Common myeloid progenitor, CD34-positive (primary cell): ENCODE results near the gene RAPGEF4.

ENCODE experiments used
- CTCF ChIA-PET: fragments of 350-600 bp; sonication (Branson Sonifier 250); formaldehyde crosslinking; loops from one replicate; lab custom pipeline; 2021; ENCODE audit warnings: antibody characterized with exemption; lab: Charles Lee
- POLR2A ChIA-PET: fragments of 350-600 bp; sonication (Branson Sonifier 250); formaldehyde crosslinking; loops from one replicate; lab custom pipeline; 2021; ENCODE audit warnings: antibody characterized with exemption; lab: Charles Lee
- DNase-seq, 3 donors: peaks; one replicate each; pipeline versions ENCODE4 v3.0.0 to v3.0.0-alpha.2; 2013
- H3K27ac ChIP-seq, 2 experiments: 1 replicate in 1 of 2; 2 replicates in 1 of 2; pipeline ENCODE4 v1.7.0; 2013; ENCODE audit warnings: inconsistent platforms in 2 of 2, low read length in 2 of 2, mild to moderate bottlenecking in 2 of 2, low read depth in 1 of 2, moderate library complexity in 1 of 2; ENCODE audit not compliant: severe bottlenecking in 2 of 2, insufficient read depth in 1 of 2, poor library complexity in 1 of 2
- H3K27me3 ChIP-seq, 5 experiments: replicated peaks in 2 of 5; 1 replicate in 3 of 5; 2 replicates in 2 of 5; pipeline versions ENCODE4 v1.6.1 to v1.7.0; 2013; ENCODE audit warnings: low read length in 4 of 5, mild to moderate bottlenecking in 2 of 5, moderate library complexity in 2 of 5, inconsistent platforms in 1 of 5; ENCODE audit not compliant: insufficient read depth in 5 of 5, control insufficient read depth in 4 of 5
- H3K36me3 ChIP-seq, 4 experiments: 1 replicate in 2 of 4; 2 replicates in 2 of 4; pipeline versions ENCODE4 v1.6.1 to v1.7.0; 2013; ENCODE audit warnings: low read length in 3 of 4, control low read depth in 1 of 4, mild to moderate bottlenecking in 1 of 4; ENCODE audit not compliant: control insufficient read depth in 4 of 4, insufficient read depth in 4 of 4
- H3K4me1 ChIP-seq, 4 experiments: 1 replicate in 3 of 4; 2 replicates in 1 of 4; pipeline versions ENCODE4 v1.6.1 to v1.7.1; 2013; ENCODE audit warnings: low read length in 3 of 4, mild to moderate bottlenecking in 3 of 4, control low read depth in 1 of 4, inconsistent platforms in 1 of 4, moderate library complexity in 1 of 4; ENCODE audit not compliant: control insufficient read depth in 4 of 4, insufficient read depth in 4 of 4; ENCODE audit errors: control extremely low read depth in 1 of 4
- H3K4me3 ChIP-seq, 7 experiments: 1 replicate in 4 of 7; 2 replicates in 3 of 7; pipeline versions ENCODE4 v1.5.1 to v1.7.0; 2013; ENCODE audit warnings: mild to moderate bottlenecking in 7 of 7, low read length in 6 of 7, moderate library complexity in 6 of 7, inconsistent platforms in 2 of 7, low read depth in 2 of 7, control low read depth in 1 of 7; ENCODE audit not compliant: insufficient read depth in 4 of 7, control insufficient read depth in 1 of 7; ENCODE audit errors: extremely low read depth in 1 of 7
- H3K9me3 ChIP-seq, 5 experiments: 1 replicate in 4 of 5; 2 replicates in 1 of 5; pipeline versions ENCODE4 v1.6.1 to v1.7.1; 2013; ENCODE audit warnings: low read length in 4 of 5, mild to moderate bottlenecking in 2 of 5, inconsistent platforms in 1 of 5, low read depth in 1 of 5, moderate library complexity in 1 of 5; ENCODE audit not compliant: control insufficient read depth in 4 of 5, insufficient read depth in 2 of 5; ENCODE audit errors: control extremely low read depth in 1 of 5
- WGBS: methylation state at CpG from one replicate; pipeline ENCODE4 v1.1.5; 2013; ENCODE audit not compliant: insufficient coverage; 5-methylcytosine and 5-hydroxymethylcytosine counted together

The RAPGEF4 gene

GRCh38 chr2:172843902-172844715, 108.5 kb downstream of the RAPGEF4 start:
- Histone ChIP-seq H3K4me3 (no peak overlapping the region), H3K36me3 (no peaks in the 10 kb centered on the region), H3K9me3 (no peaks in the 10 kb centered on the region), H3K27me3 (peaks cover 0 to 4% (median 0%) of the 10 kb centered on the region in 5 experiments), H3K4me1 (no peaks in the 10 kb centered on the region), H3K27ac (no peak overlapping the region)
- POLR2A ChIA-PET = no interaction called here
- DNase-seq = no peak
- 100% methylated on average over 6 of the region's 6 CpGs for WGBS
- CTCF ChIA-PET = no interaction called here

- ChIA-PET POLR2A (no interaction called here), CTCF (no interaction called here)
- H3K27ac ChIP-seq = no peak overlapping the region
- H3K27me3 ChIP-seq = peaks cover 0 to 2% (median 0%) of the 10 kb centered on the region in 5 experiments
- no peak overlapping the region for H3K4me3 ChIP-seq
- no peaks in the 10 kb centered on the region for H3K4me1 ChIP-seq
- no peak for DNase-seq
- 100% methylated on average over 2 of the region's 2 CpGs for WGBS
- H3K9me3 ChIP-seq = no peaks in the 10 kb centered on the region
- H3K36me3 ChIP-seq = no peaks in the 10 kb centered on the region
Measured at GRCh38 chr2:172845028-172845630, 109.5 kb downstream of the RAPGEF4 start.

- H3K9me3 ChIP-seq = no peaks in the 10 kb centered on the region
- H3K27me3 ChIP-seq = peaks cover 0 to 2% (median 0%) of the 10 kb centered on the region in 5 experiments
- 100% methylated on average over 5 of the region's 5 CpGs for WGBS
- H3K4me1 ChIP-seq = no peaks in the 10 kb centered on the region
- no peak for DNase-seq
- CTCF ChIA-PET = no interaction called here
- POLR2A ChIA-PET = no interaction called here
- no peak overlapping the region for H3K27ac ChIP-seq
- no peak overlapping the region for H3K4me3 ChIP-seq
- no peaks in the 10 kb centered on the region for H3K36me3 ChIP-seq
Measured at GRCh38 chr2:172846551-172846950, 110.9 kb downstream of the RAPGEF4 start.

GRCh38 chr2:172847188-172847587, 111.5 kb downstream of the RAPGEF4 start:
- CTCF ChIA-PET = no interaction called here
- 100% methylated on average over 2 of the region's 5 CpGs for WGBS

GRCh38 chr2:172848519-172848918, 112.9 kb downstream of the RAPGEF4 start:
- H3K27ac ChIP-seq = no peak overlapping the region
- ChIA-PET CTCF (interaction anchor here (0.8 kb wide), 1 partner anchor 83 kb away, joined by 3 read pairs; no protein-coding TSS in a partner anchor), POLR2A (no interaction called here)
- H3K27me3 ChIP-seq = peaks cover 0 to 2% (median 0%) of the 10 kb centered on the region in 5 experiments
- 80% methylated on average over 1 of the region's 2 CpGs for WGBS
- DNase-seq = no peak
- H3K4me1 ChIP-seq = no peaks in the 10 kb centered on the region
- no peaks in the 10 kb centered on the region for H3K36me3 ChIP-seq
- no peak overlapping the region for H3K4me3 ChIP-seq
- no peaks in the 10 kb centered on the region for H3K9me3 ChIP-seq

More at GRCh38 chr2:172847188-172847587, 111.5 kb downstream of the RAPGEF4 start:
- no peak for DNase-seq
- no peak overlapping the region for H3K4me3 ChIP-seq
- H3K27ac ChIP-seq = no peak overlapping the region
- H3K27me3 ChIP-seq = peaks cover 0 to 2% (median 0%) of the 10 kb centered on the region in 5 experiments
- POLR2A ChIA-PET = no interaction called here
- no peaks in the 10 kb centered on the region for H3K36me3 ChIP-seq
- H3K4me1 ChIP-seq = no peaks in the 10 kb centered on the region
- no peaks in the 10 kb centered on the region for H3K9me3 ChIP-seq

GRCh38 chr2:172849519-172850217, 114.0 kb downstream of the RAPGEF4 start:
- DNase-seq = no peak

More at GRCh38 chr2:172849519-172850217, 114.0 kb downstream of the RAPGEF4 start:
- H3K36me3 ChIP-seq = no peaks in the 10 kb centered on the region
- no peak overlapping the region for H3K4me3 ChIP-seq
- no peaks in the 10 kb centered on the region for H3K4me1 ChIP-seq
- H3K27me3 ChIP-seq = peaks cover 0 to 2% (median 0%) of the 10 kb centered on the region in 5 experiments
- WGBS = 100% methylated on average over 2 of the region's 4 CpGs
- ChIA-PET POLR2A (no interaction called here), CTCF (no interaction called here)
- peaks cover 0 to 2% (median 1%) of the 10 kb centered on the region in 5 experiments for H3K9me3 ChIP-seq
- H3K27ac ChIP-seq = no peak overlapping the region
